Endodermal cell (in vitro differentiated cells): ENCODE data around the gene NFAM1. TPM values are rescaled to one million over a fixed set of nuclear protein-coding genes. Genes with fewer than 3 reads are reported as not detected.
A peak's percentile ranks its signal among the peaks of the same experiment; 100 is the strongest.

Experiments used
- DNase-seq: peaks from one replicate; pipeline ENCODE4 v3.0.0-alpha.2; 2017
- H3K27ac ChIP-seq: 2 replicates; pipeline ENCODE4 v1.5.1; 2013; ENCODE audit warnings: mild to moderate bottlenecking, low read depth, low read length, moderate library complexity
- H3K27me3 ChIP-seq: 2 replicates; pipeline ENCODE4 v1.6.1; 2013; ENCODE audit warnings: mild to moderate bottlenecking, low read length, moderate library complexity; ENCODE audit not compliant: insufficient read depth, control insufficient read depth, poor library complexity, severe bottlenecking
- H3K36me3 ChIP-seq: 2 replicates; pipeline ENCODE4 v1.7.0; 2013; ENCODE audit warnings: mild to moderate bottlenecking, low read length, moderate library complexity; ENCODE audit not compliant: control insufficient read depth, insufficient read depth
- H3K4me1 ChIP-seq: one replicate; pipeline ENCODE4 v1.7.0; 2013; ENCODE audit warnings: low read length; ENCODE audit not compliant: control insufficient read depth, insufficient read depth
- H3K4me3 ChIP-seq: 2 replicates; pipeline ENCODE4 v1.5.1; 2013; ENCODE audit warnings: mild to moderate bottlenecking, low read length, moderate library complexity
- H3K9ac ChIP-seq: 2 replicates; pipeline ENCODE4 v1.6.1; 2013; ENCODE audit warnings: mild to moderate bottlenecking, low read length, moderate library complexity; ENCODE audit not compliant: poor library complexity, severe bottlenecking; ENCODE audit errors: extremely low read depth
- H3K9me3 ChIP-seq: 2 replicates; pipeline ENCODE4 v1.6.1; 2013; ENCODE audit warnings: mild to moderate bottlenecking, low read length, moderate library complexity; ENCODE audit not compliant: control insufficient read depth
- H3K27ac Mint-ChIP-seq: 2 replicates; pipeline ENCODE4 v1.8.0; 2020; ENCODE audit warnings: mixed read lengths
- H3K27me3 Mint-ChIP-seq: 2 replicates; pipeline ENCODE4 v1.8.0; 2021; ENCODE audit warnings: mild to moderate bottlenecking, mixed read lengths; ENCODE audit not compliant: insufficient read depth
- H3K36me3 Mint-ChIP-seq: 2 replicates; pipeline ENCODE4 v1.8.0; 2020; ENCODE audit warnings: low read depth, mixed read lengths
- H3K4me1 Mint-ChIP-seq: 2 replicates; pipeline ENCODE4 v1.8.0; 2020; ENCODE audit warnings: mixed read lengths
- H3K4me3 Mint-ChIP-seq: 2 replicates; pipeline ENCODE4 v1.8.0; 2020; ENCODE audit warnings: mild to moderate bottlenecking, moderate library complexity, mixed read lengths
- H3K9me3 Mint-ChIP-seq: 2 replicates; pipeline ENCODE4 v1.8.0; 2020; ENCODE audit warnings: mild to moderate bottlenecking, mixed read lengths
- WGBS, 2 experiments: methylation state at CpG; one replicate each; pipeline versions ENCODE4 v1.1.5 to v1.1.7; 2013; ENCODE audit warnings: missing lambda C conversion rate in 2 of 2, mixed read lengths in 1 of 2; ENCODE audit not compliant: insufficient coverage in 1 of 2, insufficient read length in 1 of 2; 5-methylcytosine and 5-hydroxymethylcytosine counted together
- total RNA-seq, 2 donors: library from RNA; stranded (reverse); fragmentation: NEBNext Ultra II Directional in 1 of 2; extraction: Animal tissue kit (Norgen Biotek cat#: 25700) in 1 of 2; gene quantifications; 2 replicates in 1 of 2; 3 replicates in 1 of 2; pipeline ENCODE4 v1.2.1, GENCODE V29; 2021
- TF ChIP-seq, protein P1 (sequence below): fragments of 200-600 bp; sonication (generic); conservative IDR thresholded peaks from 2 replicates; pipeline ENCODE4 v1.5.0; 2021; ENCODE audit warnings: antibody characterized with exemption, mild to moderate bottlenecking

NFAM1 gene
- total RNA-seq, 2 donors from 2014 or later, result 0.92 to 1.1 TPM

DNA sequence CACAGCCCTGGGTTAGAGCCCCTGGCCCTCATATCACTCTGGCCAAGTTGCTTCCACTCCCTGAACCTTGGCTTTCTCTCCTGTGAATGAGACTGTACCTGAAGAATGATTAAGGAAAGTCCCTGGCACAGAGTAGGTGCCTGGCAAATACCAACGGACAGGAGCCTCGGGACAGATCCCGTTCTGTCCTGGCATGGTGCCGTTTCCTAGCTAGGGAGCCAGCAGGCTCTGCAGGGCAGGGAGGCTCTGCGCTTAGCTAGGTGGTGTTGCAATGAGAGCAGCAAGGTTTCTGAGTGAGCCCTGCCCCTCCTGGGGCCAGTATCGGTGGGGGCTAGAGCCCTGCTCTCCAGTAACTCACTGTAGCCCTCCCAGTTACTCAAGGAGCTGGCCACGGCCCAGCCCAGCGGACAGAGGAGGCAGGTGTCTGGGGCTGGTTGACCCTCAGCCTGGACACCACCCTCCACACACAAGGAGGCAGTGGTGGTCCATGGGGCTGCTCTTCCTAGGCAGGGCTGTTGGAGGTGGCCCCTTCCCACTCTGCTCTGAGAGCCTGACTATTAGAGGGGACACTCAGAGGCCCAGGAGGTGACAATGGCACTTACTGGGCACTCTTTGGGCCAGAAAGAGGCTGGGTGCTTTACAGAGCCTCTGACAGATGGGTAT is 74.4 kb downstream of the NFAM1 start:
- no peak for DNase-seq
- Histone ChIP-seq H3K4me1 (no peaks in the 10 kb centered on the region), H3K9ac (no peak overlapping the region), H3K27ac (no peak overlapping the region), H3K27me3 (no peaks in the 10 kb centered on the region), H3K36me3 (no peaks in the 10 kb centered on the region), H3K9me3 (no peaks in the 10 kb centered on the region), H3K4me3 (no peak overlapping the region)
- 89 to 97% methylated on average over 4 to 8 of the region's 8 CpGs for WGBS, 2 experiments
- H3K4me3 Mint-ChIP-seq, result no peak overlapping the region
- no peak overlapping the region for H3K27ac Mint-ChIP-seq
- H3K9me3 Mint-ChIP-seq, result no peaks in the 10 kb centered on the region
- H3K4me1 Mint-ChIP-seq, result peaks cover 10% of the 10 kb centered on the region
- TF ChIP-seq, protein P1, sequence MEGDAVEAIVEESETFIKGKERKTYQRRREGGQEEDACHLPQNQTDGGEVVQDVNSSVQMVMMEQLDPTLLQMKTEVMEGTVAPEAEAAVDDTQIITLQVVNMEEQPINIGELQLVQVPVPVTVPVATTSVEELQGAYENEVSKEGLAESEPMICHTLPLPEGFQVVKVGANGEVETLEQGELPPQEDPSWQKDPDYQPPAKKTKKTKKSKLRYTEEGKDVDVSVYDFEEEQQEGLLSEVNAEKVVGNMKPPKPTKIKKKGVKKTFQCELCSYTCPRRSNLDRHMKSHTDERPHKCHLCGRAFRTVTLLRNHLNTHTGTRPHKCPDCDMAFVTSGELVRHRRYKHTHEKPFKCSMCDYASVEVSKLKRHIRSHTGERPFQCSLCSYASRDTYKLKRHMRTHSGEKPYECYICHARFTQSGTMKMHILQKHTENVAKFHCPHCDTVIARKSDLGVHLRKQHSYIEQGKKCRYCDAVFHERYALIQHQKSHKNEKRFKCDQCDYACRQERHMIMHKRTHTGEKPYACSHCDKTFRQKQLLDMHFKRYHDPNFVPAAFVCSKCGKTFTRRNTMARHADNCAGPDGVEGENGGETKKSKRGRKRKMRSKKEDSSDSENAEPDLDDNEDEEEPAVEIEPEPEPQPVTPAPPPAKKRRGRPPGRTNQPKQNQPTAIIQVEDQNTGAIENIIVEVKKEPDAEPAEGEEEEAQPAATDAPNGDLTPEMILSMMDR, result peak; percentile 54
- H3K36me3 Mint-ChIP-seq, result no peaks in the 10 kb centered on the region
- H3K27me3 Mint-ChIP-seq, result no peaks in the 10 kb centered on the region

DNA sequence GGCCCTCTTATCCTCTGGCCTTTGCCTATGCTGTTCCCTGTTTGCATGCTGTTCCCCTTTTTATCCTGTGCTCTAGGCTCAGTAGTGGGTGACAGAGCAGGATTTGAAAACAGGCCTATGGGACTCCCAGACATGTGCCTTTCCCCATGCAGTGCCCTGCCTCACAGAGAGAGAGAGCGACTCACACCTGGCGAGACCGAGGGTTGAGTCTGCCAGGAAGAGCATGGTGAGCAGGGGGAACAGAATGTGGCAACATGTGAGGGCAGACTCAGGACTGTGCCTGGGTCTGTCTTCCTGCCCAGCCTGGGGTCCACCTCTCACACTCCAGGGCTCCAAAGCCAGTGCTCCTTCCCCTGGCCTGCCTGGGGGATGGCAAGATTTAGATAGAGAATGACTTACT is 75.0 kb downstream of the NFAM1 start:
- H3K9me3 Mint-ChIP-seq, result no peaks in the 10 kb centered on the region
- H3K4me1 ChIP-seq, result no peaks in the 10 kb centered on the region
- 92 to 100% methylated on average over 3 of the region's 3 CpGs for WGBS, 2 experiments
- DNase-seq, result no peak
- H3K36me3 Mint-ChIP-seq, result no peaks in the 10 kb centered on the region
- H3K9me3 ChIP-seq, result no peaks in the 10 kb centered on the region
- peaks cover 7% of the 10 kb centered on the region for H3K4me1 Mint-ChIP-seq
- no peaks in the 10 kb centered on the region for H3K27me3 ChIP-seq
- H3K9ac ChIP-seq, result no peak overlapping the region
- H3K4me3 ChIP-seq, result no peak overlapping the region
- TF ChIP-seq, protein P1, result no peak
- no peak overlapping the region for H3K27ac Mint-ChIP-seq
- no peak overlapping the region for H3K27ac ChIP-seq
- H3K27me3 Mint-ChIP-seq, result no peaks in the 10 kb centered on the region
- H3K4me3 Mint-ChIP-seq, result no peak overlapping the region
- H3K36me3 ChIP-seq, result no peaks in the 10 kb centered on the region

DNA sequence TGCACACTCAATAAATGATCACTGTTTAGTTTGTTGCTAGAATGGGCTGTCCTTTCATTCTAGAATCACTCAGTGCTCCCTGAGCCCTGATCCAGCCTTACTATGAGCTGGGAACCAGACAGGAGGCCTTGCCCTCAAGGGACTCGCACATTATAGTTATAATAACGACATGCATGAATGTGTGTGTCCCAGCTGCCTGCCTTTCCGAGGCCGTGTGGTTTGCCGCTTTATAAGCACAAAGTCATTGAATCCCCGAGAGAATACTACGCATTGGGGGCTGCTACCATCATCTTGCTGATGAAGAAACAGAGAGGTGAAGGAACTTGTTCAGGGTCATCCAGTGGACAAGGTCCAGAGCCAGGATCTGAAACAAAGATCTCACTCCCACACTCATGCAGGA is 75.7 kb downstream of the NFAM1 start:
- Mint-ChIP-seq H3K36me3 (no peaks in the 10 kb centered on the region), H3K4me3 (no peak overlapping the region), H3K9me3 (no peaks in the 10 kb centered on the region), H3K27me3 (peaks cover under 1% of the 10 kb centered on the region), H3K4me1 (peaks cover 7% of the 10 kb centered on the region), H3K27ac (no peak overlapping the region)
- Histone ChIP-seq H3K27ac (no peak overlapping the region), H3K27me3 (no peaks in the 10 kb centered on the region), H3K9me3 (no peaks in the 10 kb centered on the region), H3K9ac (no peak overlapping the region), H3K4me1 (no peaks in the 10 kb centered on the region), H3K4me3 (no peak overlapping the region), H3K36me3 (no peaks in the 10 kb centered on the region)
- TF ChIP-seq, protein P1, result no peak
- WGBS, 2 experiments, result 94 to 97% methylated on average over 5 to 7 of the region's 7 CpGs
- DNase-seq, result no peak
